Measurements from ENCODE around the gene STX3. TPM values are rescaled to one million over a fixed set of nuclear protein-coding genes. Genes with fewer than 3 reads are reported as not detected.

Gene STX3
- total RNA-seq, 2 experiments from 2014 or later = 39.6 to 42.0 TPM

Other genes starting within 250 kb of the STX3 start
- gene OR4D9, start 243.8 kb upstream of the STX3 start, total RNA-seq = not detected
- gene OSBP, start 139.6 kb upstream of the STX3 start, total RNA-seq = 10 to 100 TPM; 36.4 to 43.6 TPM
- gene PATL1, start 86.3 kb upstream of the STX3 start, total RNA-seq = 10 to 100 TPM; 47.2 to 59.6 TPM
- gene OR10V1, start 41.5 kb upstream of the STX3 start, total RNA-seq = not detected
- gene MRPL16, start 55.4 kb downstream of the STX3 start, total RNA-seq = 10 to 100 TPM; 77.1 to 78.3 TPM
- gene CBLIF, start 90.1 kb downstream of the STX3 start, total RNA-seq = not detected
- gene TCN1, start 111.1 kb downstream of the STX3 start, total RNA-seq = not detected
- not detected for gene OOSP3, start 123.4 kb downstream of the STX3 start, total RNA-seq
- not detected for gene OOSP1, start 183.1 kb downstream of the STX3 start, total RNA-seq
- not detected for gene OOSP4A, start 208.7 kb downstream of the STX3 start, total RNA-seq

Data from activated CD4-positive, alpha-beta T cell treated with anti-CD3 and anti-CD28 coated beads, Interleukin-2, amount 10 ng/mL, durations not matched to agents 7 days and 5 days (primary cell).